HepG2 (cell line): ENCODE results near the gene SMAD6. TPM values are rescaled to one million over a fixed set of nuclear protein-coding genes. Genes with fewer than 3 reads are reported as not detected.

Experiments used
- ATAC-seq: fragments of 200-7000 bp; cut with Tn5 transposase; 3 replicates; pipeline ENCODE4 v1.9.1; 2020; ENCODE audit warnings: mild to moderate bottlenecking, moderate library complexity
- BruUV-seq: library from RNA; stranded (reverse); fragments of 400-500 nt; replicated peaks from 2 replicates; lab custom pipeline; 2021; lab: Mats Ljungman, UMichigan
- CTCF ChIA-PET: fragments of 300-600 bp; formaldehyde crosslinking; extraction: SDS; loops from one replicate; lab custom pipeline; 2021; ENCODE audit warnings: low total read pairs, inconsistent platforms, low intra/inter-chr PET ratio; lab: Yijun Ruan, JAX
- POLR2A ChIA-PET: fragments of 350-600 bp; sonication (Branson Sonifier 250); formaldehyde crosslinking; loops from one replicate; lab custom pipeline; 2020; ENCODE audit warnings: antibody characterized with exemption, inconsistent platforms; lab: Yijun Ruan, JAX
- DNase-seq: peaks from one replicate; pipeline ENCODE4 v3.0.0-alpha.2; 2015; ENCODE audit warnings: low spot score
- FAIRE-seq: peaks from 3 replicates; lab custom pipeline; 2011; peaks lifted over from hg19 to GRCh38; lab: Jason Lieb, UNC
- H2AFZ ChIP-seq: one replicate; pipeline ENCODE4 v1.6.1; 2011; ENCODE audit warnings: low read length, inconsistent platforms
- H3K27ac ChIP-seq: fragments of 300-600 bp; 3 replicates; pipeline ENCODE4 v1.8.0; 2011; ENCODE audit warnings: mixed run types, mild to moderate bottlenecking, mixed read lengths, low read length, inconsistent platforms; ENCODE audit not compliant: insufficient read depth; ENCODE audit errors: extremely low read length
- H3K27me3 ChIP-seq, 2 experiments: fragments of 200-600 bp in 1 of 2; 2 replicates in 1 of 2; 3 replicates in 1 of 2; pipeline versions ENCODE4 v1.6.0 to v1.8.0; 2011; ENCODE audit warnings: low read length in 2 of 2, mild to moderate bottlenecking in 2 of 2, moderate library complexity in 2 of 2, inconsistent platforms in 1 of 2; ENCODE audit not compliant: insufficient read depth in 2 of 2, control insufficient read depth in 1 of 2
- H3K36me3 ChIP-seq, 2 experiments: fragments of 200-600 bp in 1 of 2; replicated peaks in 1 of 2; 2 replicates in 1 of 2; 3 replicates in 1 of 2; pipeline versions ENCODE4 v1.5.1 to v1.8.0; 2011; ENCODE audit warnings: low read length in 2 of 2, inconsistent platforms in 1 of 2; ENCODE audit not compliant: insufficient read depth in 2 of 2, control insufficient read depth in 1 of 2
- H3K4me1 ChIP-seq: 2 replicates; pipeline ENCODE4 v1.5.1; 2012; ENCODE audit warnings: low read length, inconsistent platforms; ENCODE audit not compliant: insufficient read depth
- H3K4me2 ChIP-seq: 2 replicates; pipeline ENCODE4 v1.6.0; 2011; ENCODE audit warnings: low read depth, low read length, inconsistent platforms
- H3K4me3 ChIP-seq, 3 experiments: fragments of 200-600 bp in 1 of 3; sonication (generic), shearing (Covaris generic) in 1 of 3; replicated peaks in 1 of 3; 2 replicates each; pipeline ENCODE4 v1.5.1; 2011 to 2016; ENCODE audit warnings: low read length in 3 of 3, inconsistent platforms in 2 of 3, low read depth in 2 of 3, mild to moderate bottlenecking in 2 of 3, control low read depth in 1 of 3, mixed read lengths in 1 of 3; ENCODE audit not compliant: insufficient read depth in 1 of 3
- H3K79me2 ChIP-seq: one replicate; pipeline ENCODE4 v1.6.1; 2011; ENCODE audit warnings: low read length, inconsistent platforms; ENCODE audit not compliant: insufficient read depth
- H3K9ac ChIP-seq: 2 replicates; pipeline ENCODE4 v1.6.0; 2011; ENCODE audit warnings: mild to moderate bottlenecking, low read depth, low read length, inconsistent platforms; ENCODE audit not compliant: insufficient read depth
- H3K9me3 ChIP-seq: 2 replicates; pipeline ENCODE4 v1.5.1; 2012; ENCODE audit warnings: mild to moderate bottlenecking, low read length
- H4K20me1 ChIP-seq: 2 replicates; pipeline ENCODE4 v1.6.0; 2011; ENCODE audit warnings: inconsistent platforms, mild to moderate bottlenecking, low read length, moderate library complexity; ENCODE audit not compliant: insufficient read depth
- ATM ChIP-seq: fragments of 450-650 bp; IDR thresholded peaks from 2 replicates; pipeline ENCODE4 v1.7.1; 2017; ENCODE audit warnings: mild to moderate bottlenecking, borderline replicate concordance
- BORCS8-MEF2B ChIP-seq: sonication (generic); formaldehyde crosslinking; IDR thresholded peaks from 2 replicates; pipeline ENCODE4 v1.8.0; 2022; ENCODE audit warnings: mild to moderate bottlenecking, missing genetic modification reagents
- CCDC6 ChIP-seq: sonication (generic); formaldehyde crosslinking; IDR thresholded peaks from 2 replicates; pipeline ENCODE4 v1.8.1; 2022; ENCODE audit warnings: mild to moderate bottlenecking, missing genetic modification reagents, moderate library complexity
- EHMT2 ChIP-seq: fragments of 200-600 bp; sonication (generic); IDR thresholded peaks from 2 replicates; pipeline ENCODE4 v1.7.0; 2017; ENCODE audit warnings: antibody characterized with exemption, low read depth, low read length, borderline replicate concordance
- HMG20A ChIP-seq: IDR thresholded peaks from 2 replicates; pipeline ENCODE4 v1.6.1; 2016; ENCODE audit warnings: borderline replicate concordance
- HOXD1 ChIP-seq: sonication (generic); formaldehyde crosslinking; IDR thresholded peaks from 2 replicates; pipeline ENCODE4 v1.5.0; 2020; ENCODE audit warnings: missing genetic modification reagents
- KDM4B ChIP-seq: sonication (generic); formaldehyde crosslinking; IDR thresholded peaks from 2 replicates; pipeline ENCODE4 v1.4.0; 2020; ENCODE audit warnings: missing genetic modification reagents
- POLR2AphosphoS2 ChIP-seq: IDR thresholded peaks from 2 replicates; pipeline ENCODE4 v1.6.1; 2011; ENCODE audit warnings: low read depth, low read length, improper control_type of control experiment
- RARA ChIP-seq: IDR thresholded peaks from 2 replicates; pipeline ENCODE4 v1.6.1; 2016; ENCODE audit warnings: missing genetic modification reagents, missing compliant biosample characterization
- RFX5 ChIP-seq: IDR thresholded peaks from 2 replicates; pipeline ENCODE4 v1.6.1; 2011; ENCODE audit warnings: low read depth, low read length, improper control_type of control experiment
- SCMH1 ChIP-seq: sonication (generic); formaldehyde crosslinking; IDR thresholded peaks from 2 replicates; pipeline ENCODE4 v1.9.0; 2021; ENCODE audit warnings: missing genetic modification reagents, mild to moderate bottlenecking, borderline replicate concordance
- SRY ChIP-seq: sonication (generic); formaldehyde crosslinking; IDR thresholded peaks from 2 replicates; pipeline ENCODE4 v1.8.0; 2022; ENCODE audit warnings: mild to moderate bottlenecking, missing genetic modification reagents
- TGIF2 ChIP-seq: IDR thresholded peaks from 2 replicates; pipeline ENCODE4 v1.6.1; 2016; ENCODE audit warnings: control low read depth, missing compliant biosample characterization
- ZFP82 ChIP-seq: sonication (generic); formaldehyde crosslinking; IDR thresholded peaks from 2 replicates; pipeline ENCODE4 v1.5.1; 2020; ENCODE audit warnings: mild to moderate bottlenecking, missing genetic modification reagents, borderline replicate concordance
- ZNF136 ChIP-seq: sonication (generic); formaldehyde crosslinking; IDR thresholded peaks from 2 replicates; pipeline ENCODE4 v1.8.1; 2022; ENCODE audit warnings: low read depth, mild to moderate bottlenecking, moderate library complexity, missing genetic modification reagents
- ZNF605 ChIP-seq: sonication (generic); formaldehyde crosslinking; IDR thresholded peaks from 2 replicates; pipeline ENCODE4 v1.8.0; 2022; ENCODE audit warnings: mild to moderate bottlenecking, missing genetic modification reagents
- ZNF878 ChIP-seq: sonication (generic); formaldehyde crosslinking; IDR thresholded peaks from 2 replicates; pipeline ENCODE4 v1.8.1; 2023; ENCODE audit warnings: mild to moderate bottlenecking, missing genetic modification reagents, moderate library complexity
- WGBS: methylation state at CpG from one replicate; pipeline ENCODE4 v1.1.6; 2017; ENCODE audit warnings: low lambda C conversion rate; 5-methylcytosine and 5-hydroxymethylcytosine counted together
- in situ Hi-C: cut with HindIII; loops from 2 replicates; pipeline ENCODE4 v1.10.0; 2017; ENCODE audit warnings: low pct_unique_long_range_greater_than_20kb; ENCODE audit not compliant: extremely low pct_ligation_motif_present
- intact Hi-C: fragments of 100-400 bp; cut with micrococcal nuclease; formaldehyde crosslinking; loops from one replicate; pipeline ENCODE4 v1.10.0; 2022; ENCODE audit not compliant: unreplicated experiment
- polyA plus RNA-seq, 8 experiments: library from polyadenylated mRNA; depleted of rRNA in 3 of 8; stranded (reverse) in 7 of 8; unstranded in 1 of 8; fragments of >200 nt; fragmentation: Illumina TruSeq in 4 of 8; extraction: Trizol in 4 of 8; gene quantifications; 2 replicates each; pipeline versions ENCODE4 v1.2.1 to v1.2.3, GENCODE V29; 2011 to 2016; ENCODE audit warnings: low read depth in 4 of 8, missing spikeins in 1 of 8, mixed read lengths in 1 of 8; ENCODE audit not compliant: insufficient read depth in 1 of 8
- total RNA-seq, 5 experiments: library from RNA; depleted of rRNA; stranded (reverse); fragments of >200 nt; fragmentation: Illumina TruSeq; extraction: Trizol; gene quantifications; 2 replicates each; pipeline ENCODE4 v1.2.3, GENCODE V29; 2016; ENCODE audit warnings: low read depth in 1 of 5
- TF ChIP-seq, protein P1 (sequence below): IDR thresholded peaks from 2 replicates; pipeline ENCODE4 v1.6.1; 2016; ENCODE audit warnings: mild to moderate bottlenecking

The SMAD6 gene
- total and polyA plus RNA-seq, 2 of the 13 experiments (the other 11 are each of a cell fraction or from before 2014, with no cell fraction given) = 3.3 to 4.4 TPM

- TF ChIP-seq HMG20A (CRISPR knock-in tag) (no peak), BORCS8-MEF2B (no peak), ATM (no peak), ZFP82 (CRISPR knock-in tag) (no peak), ZNF136 (CRISPR knock-in tag) (no peak), POLR2AphosphoS2 (no peak), RFX5 (no peak), ZNF605 (CRISPR knock-in tag) (no peak), HOXD1 (CRISPR knock-in tag) (no peak), SCMH1 (CRISPR knock-in tag) (no peak), KDM4B (CRISPR knock-in tag) (no peak), EHMT2 (no peak), CCDC6 (no peak), RARA (CRISPR knock-in tag) (no peak), SRY (CRISPR knock-in tag) (no peak), ZNF878 (CRISPR knock-in tag) (no peak), TGIF2 (no peak)
- TF ChIP-seq, protein P1, sequence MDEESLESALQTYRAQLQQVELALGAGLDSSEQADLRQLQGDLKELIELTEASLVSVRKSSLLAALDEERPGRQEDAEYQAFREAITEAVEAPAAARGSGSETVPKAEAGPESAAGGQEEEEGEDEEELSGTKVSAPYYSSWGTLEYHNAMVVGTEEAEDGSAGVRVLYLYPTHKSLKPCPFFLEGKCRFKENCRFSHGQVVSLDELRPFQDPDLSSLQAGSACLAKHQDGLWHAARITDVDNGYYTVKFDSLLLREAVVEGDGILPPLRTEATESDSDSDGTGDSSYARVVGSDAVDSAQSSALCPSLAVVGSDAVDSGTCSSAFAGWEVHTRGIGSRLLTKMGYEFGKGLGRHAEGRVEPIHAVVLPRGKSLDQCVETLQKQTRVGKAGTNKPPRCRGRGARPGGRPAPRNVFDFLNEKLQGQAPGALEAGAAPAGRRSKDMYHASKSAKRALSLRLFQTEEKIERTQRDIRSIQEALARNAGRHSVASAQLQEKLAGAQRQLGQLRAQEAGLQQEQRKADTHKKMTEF = no peak
- ATAC-seq = peak; percentile 22
- Histone ChIP-seq H2AFZ (no peak overlapping the region), H3K4me3 (no peak overlapping the region), H4K20me1 (no peaks in the 10 kb centered on the region), H3K9ac (no peak overlapping the region), H3K27ac (peak overlapping the region; percentile 52), H3K9me3 (peaks cover 10% of the 10 kb centered on the region), H3K4me1 (peaks cover 67% of the 10 kb centered on the region), H3K36me3 (no peaks in the 10 kb centered on the region), H3K79me2 (no peaks in the 10 kb centered on the region), H3K27me3 (no peaks in the 10 kb centered on the region), H3K4me2 (no peak overlapping the region)
- intact Hi-C loops = no loop called here
- ChIA-PET CTCF (no interaction called here), POLR2A (interaction anchor here (1.7 to 3.3 kb wide), 3 partner anchors 15 to 20 kb away, joined by 12 to 23 read pairs (median 14); no protein-coding TSS in a partner anchor)
- FAIRE-seq = no peak
- no TSS peak for BruUV-seq
- no peak for DNase-seq
- 94% methylated on average over 9 of the region's 9 CpGs for WGBS
- in situ Hi-C loops = no loop called here
Observed at GRCh38 chr15:66750609-66751008, 48.6 kb downstream of the SMAD6 start.
